ENCODE measurements around the gene PARVG.
A peak's percentile ranks its signal among the peaks of the same experiment; 100 is the strongest.

The PARVG gene

GRCh38 chr22:44199866-44200265 lies 19.1 kb downstream of the PARVG start:
- DNase-seq: no peak

GRCh38 chr22:44200451-44200850 lies 19.7 kb downstream of the PARVG start:
- no peak for DNase-seq

- DNase-seq: no peak
These were observed 20.3 kb downstream of the PARVG start for GRCh38 chr22:44200855-44201550.

DNA sequence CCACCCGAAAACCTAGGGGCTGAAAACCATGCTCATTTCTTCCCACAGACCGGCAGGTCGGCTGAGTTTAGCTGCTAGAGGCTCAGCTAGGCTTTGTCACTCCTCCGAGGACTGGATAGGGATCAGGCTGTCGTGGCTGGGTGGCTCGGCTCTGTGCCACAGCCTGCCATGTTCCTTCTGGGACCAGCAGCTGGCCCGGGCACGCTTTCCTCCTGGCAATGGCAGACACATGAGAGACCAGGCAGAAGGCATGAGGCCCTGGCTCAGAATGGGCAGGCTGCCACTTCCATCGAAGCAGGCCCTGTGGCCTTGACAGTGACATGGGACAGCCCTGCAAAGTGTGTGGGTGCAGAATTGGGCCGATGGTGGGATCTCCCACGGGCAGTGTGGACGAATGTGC lies 20.9 kb downstream of the PARVG start:
- no peak for DNase-seq

GRCh38 chr22:44202261-44202789 lies 21.6 kb downstream of the PARVG start:
- DNase-seq: no peak

GRCh38 chr22:44203203-44203602 lies 22.5 kb downstream of the PARVG start:
- no peak for DNase-seq

- DNase-seq: no peak
These were observed 24.2 kb downstream of the PARVG start for GRCh38 chr22:44204739-44205515.

DNA sequence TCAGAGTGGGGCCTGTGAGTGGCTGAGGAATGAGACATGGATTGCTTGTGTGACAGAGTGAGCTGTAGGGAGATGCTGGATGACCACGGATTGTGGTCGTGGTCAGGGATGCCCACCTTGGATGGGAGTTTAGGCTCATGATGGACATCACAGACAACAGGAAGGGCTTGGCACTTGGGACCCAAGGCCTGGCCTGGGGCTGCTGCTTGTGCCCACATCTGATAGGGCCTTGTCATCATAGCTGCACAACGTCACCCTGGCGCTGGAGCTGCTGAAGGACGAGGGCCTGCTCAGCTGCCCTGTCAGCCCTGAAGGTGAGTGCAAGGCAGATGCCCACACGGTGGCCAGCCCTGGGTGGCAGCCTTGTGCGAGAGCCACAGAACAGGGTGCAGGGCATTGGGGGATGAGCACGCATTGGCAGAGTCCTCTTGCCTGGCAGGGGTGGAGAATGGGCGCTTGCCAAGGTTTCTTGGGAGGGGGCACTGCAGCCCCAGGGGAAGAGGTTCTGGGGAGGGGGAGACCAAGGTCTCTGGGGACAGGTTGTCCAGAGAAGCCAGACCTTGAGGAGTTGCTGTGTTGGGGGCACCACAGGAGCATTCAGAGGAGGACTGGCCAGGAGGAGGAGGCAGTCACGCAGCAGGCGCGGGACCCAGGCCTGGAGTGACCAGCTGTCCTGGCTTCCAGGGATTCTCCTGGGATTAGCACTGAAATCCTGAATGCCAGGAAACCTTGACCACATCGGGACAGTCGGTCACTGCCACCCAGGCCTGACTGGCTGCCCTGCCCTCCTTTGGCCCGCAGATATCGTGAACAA lies 25.0 kb downstream of the PARVG start:
- no peak for DNase-seq

DNA sequence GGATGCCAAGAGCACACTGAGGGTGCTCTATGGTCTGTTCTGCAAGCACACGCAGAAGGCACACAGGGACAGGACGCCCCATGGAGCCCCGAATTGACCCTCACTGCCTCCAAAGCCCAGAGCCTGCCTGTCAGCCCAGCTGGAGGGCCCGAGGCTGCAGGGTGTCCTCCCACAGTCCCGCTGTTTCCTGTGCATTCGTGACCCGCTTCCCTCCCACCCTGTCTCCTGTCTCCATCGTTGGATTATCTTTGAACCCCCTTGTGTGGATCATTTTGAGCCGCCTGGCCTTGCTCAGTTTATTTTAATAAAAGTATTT lies 25.6 kb downstream of the PARVG start:
- DNase-seq: no peak

- DNase-seq: no peak
These were observed 26.0 kb downstream of the PARVG start for GRCh38 chr22:44206696-44207095.

DNA sequence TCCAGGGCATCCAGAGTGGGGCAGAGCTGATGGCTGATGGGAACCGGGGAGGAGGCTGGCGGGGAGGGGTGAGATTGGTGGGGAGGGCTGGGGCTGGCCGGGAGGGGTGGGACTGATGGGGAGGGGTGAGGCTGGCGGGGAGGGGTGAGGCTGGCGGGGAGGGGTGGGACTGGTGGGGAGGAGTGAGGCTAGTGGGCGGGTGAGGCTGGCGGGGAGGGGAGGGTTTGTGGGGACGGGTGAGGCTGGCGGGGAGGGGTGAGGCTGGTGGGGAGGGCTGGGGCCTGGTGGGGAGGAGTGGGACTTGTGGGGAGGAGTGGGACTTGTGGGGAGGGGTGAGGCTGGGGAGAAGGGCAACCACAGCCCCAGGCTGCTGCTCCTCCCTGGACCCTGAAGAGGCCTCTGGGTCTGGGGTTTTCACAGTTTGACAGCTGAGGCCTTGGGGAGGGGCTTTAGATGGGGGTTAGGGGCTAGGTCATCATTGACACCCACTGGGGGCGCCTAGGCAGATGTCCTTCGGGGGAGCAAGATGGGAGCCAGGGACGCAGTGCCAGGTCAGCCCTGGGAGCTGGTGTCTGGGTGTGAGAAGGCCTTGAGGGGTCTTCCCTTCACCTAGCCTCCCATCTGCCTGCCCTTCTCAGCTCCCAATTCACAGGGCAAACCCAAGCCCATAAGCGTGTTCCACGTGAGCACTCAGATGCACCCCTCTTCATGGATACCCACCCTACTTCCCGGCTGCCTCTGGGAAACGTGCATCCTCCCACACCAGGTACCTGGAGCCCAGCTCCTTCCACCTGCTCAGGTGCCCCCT lies 26.7 kb downstream of the PARVG start:
- no peak for DNase-seq

DNA sequence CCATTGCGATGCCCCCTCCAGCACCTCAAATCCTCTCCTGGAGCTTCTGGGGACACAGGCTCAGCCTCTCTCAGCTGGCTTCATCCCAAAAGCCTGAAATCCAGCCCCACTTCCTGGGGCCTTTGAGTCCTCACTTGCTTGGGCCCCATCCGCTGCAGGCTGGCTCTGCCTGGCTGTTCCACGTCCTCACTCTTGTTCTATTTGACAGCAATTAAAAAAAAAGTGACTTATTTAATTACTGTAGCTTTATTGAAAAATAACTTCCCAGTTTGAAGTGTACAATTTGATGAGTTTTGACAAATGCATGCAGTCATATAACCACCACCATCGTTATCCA lies 27.2 kb downstream of the PARVG start:
- no peak for DNase-seq

GRCh38 chr22:44209343-44209742 lies 28.6 kb downstream of the PARVG start:
- no peak for DNase-seq

GRCh38 chr22:44210722-44211121 lies 30.0 kb downstream of the PARVG start:
- DNase-seq: no peak

DNA sequence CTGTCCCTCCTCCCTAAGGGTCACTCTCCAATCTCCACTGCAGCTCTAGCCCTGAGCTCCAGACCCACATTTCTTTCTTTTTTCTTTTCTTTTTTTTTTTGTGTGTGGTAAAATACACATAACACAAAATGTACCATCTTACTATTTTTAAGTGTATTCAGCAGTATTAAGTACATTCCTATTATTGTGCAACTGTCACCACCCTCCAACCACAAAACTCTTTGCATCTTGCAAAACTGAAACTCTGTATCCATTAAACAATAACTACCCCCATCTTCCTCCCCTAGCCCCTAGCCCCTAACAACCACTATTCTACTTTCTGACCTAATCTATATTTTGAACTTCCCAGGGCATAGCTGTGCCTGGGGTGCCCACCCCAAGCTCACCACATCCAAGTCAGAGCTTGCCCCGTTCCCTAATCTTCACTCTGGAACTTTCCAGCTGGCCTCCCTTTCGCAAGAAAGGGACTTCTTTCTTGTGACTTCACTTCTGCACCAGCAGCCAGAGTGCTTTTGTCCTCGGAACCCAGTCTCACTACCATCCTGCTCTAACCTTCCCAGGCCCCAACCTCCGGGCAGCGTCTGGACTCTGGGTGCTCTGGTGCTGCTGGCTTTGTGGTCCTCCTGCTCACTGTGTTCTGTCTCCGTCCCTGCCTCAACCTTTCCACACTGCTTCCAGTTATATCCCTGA lies 30.7 kb downstream of the PARVG start:
- no peak for DNase-seq

DNA sequence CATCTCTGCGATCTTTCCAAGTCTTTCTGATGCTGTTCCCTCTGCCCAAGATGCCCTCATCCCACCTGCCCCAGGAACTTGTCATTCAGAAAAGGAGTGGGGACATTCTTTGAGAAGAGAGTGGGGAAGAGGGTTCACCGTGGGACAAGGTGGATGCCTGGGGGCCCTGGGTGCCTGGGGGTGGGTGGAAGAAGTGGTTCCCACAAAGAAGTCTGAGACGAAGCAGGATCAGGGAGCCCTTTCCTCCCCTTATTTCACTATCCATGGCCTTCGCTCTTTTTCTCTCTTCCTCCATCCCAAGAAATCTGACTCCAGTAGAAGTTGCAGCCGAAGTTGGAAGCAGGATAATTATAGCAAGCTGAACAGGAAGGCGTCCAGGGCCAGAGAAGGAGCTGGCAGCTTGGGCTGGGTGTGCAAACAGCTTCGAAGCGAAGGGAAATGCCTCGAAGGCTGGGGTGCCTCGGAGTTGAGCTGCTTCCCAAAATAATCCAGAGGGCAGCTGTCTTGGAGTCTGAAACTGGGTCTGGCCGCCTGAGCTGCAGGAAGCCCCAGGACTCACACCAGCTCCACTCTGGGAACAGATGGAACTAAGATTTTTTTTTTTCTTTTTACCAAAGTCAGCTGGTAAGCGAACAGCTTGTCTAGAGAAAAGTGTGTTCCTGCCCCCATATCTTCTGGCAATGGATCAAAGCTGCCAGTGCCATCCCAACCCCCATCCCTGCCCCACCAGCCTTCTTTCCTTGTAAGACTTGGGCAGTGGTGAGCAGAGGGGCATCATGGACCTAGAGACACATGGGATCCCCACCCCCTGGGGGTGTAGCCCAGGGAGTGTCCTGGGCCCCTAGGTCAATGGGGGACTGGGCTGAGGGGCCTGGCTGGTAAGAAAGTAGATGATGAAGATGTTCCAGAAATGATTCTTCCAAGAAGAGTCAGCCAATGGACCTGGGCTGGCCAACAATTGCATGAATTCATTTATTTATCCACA lies 31.5 kb downstream of the PARVG start:
- peak; percentile 65 for DNase-seq

- DNase-seq: no peak
These were observed 32.2 kb downstream of the PARVG start for GRCh38 chr22:44212936-44213335.

DNA sequence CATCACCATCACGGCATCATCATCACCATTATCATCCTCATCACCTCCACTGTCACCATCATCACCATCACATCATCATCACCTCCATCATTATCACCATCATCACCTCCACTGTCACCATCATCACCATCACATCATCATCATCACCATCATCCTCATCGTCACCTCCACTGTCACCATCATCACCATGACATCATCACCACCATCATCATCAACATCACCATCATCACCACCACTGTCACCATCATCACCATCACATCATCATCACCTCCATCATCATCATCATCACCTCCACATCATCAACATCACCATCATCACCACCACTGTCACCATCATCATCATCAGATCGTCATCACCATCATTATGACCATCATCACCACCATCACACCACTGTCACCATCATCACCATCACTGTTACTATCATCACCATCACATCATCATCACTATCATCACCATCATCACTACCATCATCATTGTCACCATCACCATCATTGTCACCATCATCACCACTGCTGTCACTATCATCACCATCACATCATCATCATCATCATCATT lies 32.8 kb downstream of the PARVG start:
- no peak for DNase-seq

GRCh38 chr22:44214187-44214586 lies 33.5 kb downstream of the PARVG start:
- no peak for DNase-seq

- DNase-seq: no peak
These were observed 34.0 kb downstream of the PARVG start for GRCh38 chr22:44214764-44215163.

GRCh38 chr22:44215287-44215686 lies 34.6 kb downstream of the PARVG start:
- DNase-seq: no peak

Measured in NCI-H524 treated with DMSO at 0.1 percent for 48 hours (cell line).